ENCODE data around the gene IMMP2L.

IMMP2L gene

GRCh38 chr7:110830778-110831177 is 731.5 kb downstream of the IMMP2L start:
- no peak for DNase-seq

GRCh38 chr7:110827936-110828335 is 734.4 kb downstream of the IMMP2L start:
- DNase-seq = no peak

GRCh38 chr7:110827287-110827855 is 734.9 kb downstream of the IMMP2L start:
- DNase-seq = no peak

- DNase-seq = no peak
Measured at GRCh38 chr7:110813986-110814385, 748.3 kb downstream of the IMMP2L start.

- no peak for DNase-seq
Measured at GRCh38 chr7:110809832-110810231, 752.5 kb downstream of the IMMP2L start.

GRCh38 chr7:110808361-110808760 is 753.9 kb downstream of the IMMP2L start:
- DNase-seq = no peak

- no peak for DNase-seq
Measured at GRCh38 chr7:110804501-110804900, 757.8 kb downstream of the IMMP2L start.

GRCh38 chr7:110803602-110804143 is 758.6 kb downstream of the IMMP2L start:
- no peak for DNase-seq

- no peak for DNase-seq
Measured at GRCh38 chr7:110801502-110801901, 760.8 kb downstream of the IMMP2L start.

GRCh38 chr7:110800984-110801383 is 761.3 kb downstream of the IMMP2L start:
- no peak for DNase-seq

- DNase-seq = no peak
Measured at GRCh38 chr7:110797656-110798055, 764.6 kb downstream of the IMMP2L start.

GRCh38 chr7:110790992-110791391 is 771.3 kb downstream of the IMMP2L start:
- no peak for DNase-seq

GRCh38 chr7:110786328-110786965 is 775.8 kb downstream of the IMMP2L start:
- DNase-seq = peak; percentile 88

GRCh38 chr7:110784749-110785148 is 777.5 kb downstream of the IMMP2L start:
- no peak for DNase-seq

- DNase-seq = no peak
Measured at GRCh38 chr7:110780712-110781111, 781.6 kb downstream of the IMMP2L start.

GRCh38 chr7:110779339-110779738 is 783.0 kb downstream of the IMMP2L start:
- no peak for DNase-seq

GRCh38 chr7:110775046-110775445 is 787.2 kb downstream of the IMMP2L start:
- DNase-seq = no peak

- DNase-seq = no peak
Measured at GRCh38 chr7:110774071-110774470, 788.2 kb downstream of the IMMP2L start.

- DNase-seq = no peak
Measured at GRCh38 chr7:110772615-110773014, 789.7 kb downstream of the IMMP2L start.

GRCh38 chr7:110771717-110772116 is 790.6 kb downstream of the IMMP2L start:
- no peak for DNase-seq

- DNase-seq = no peak
Measured at GRCh38 chr7:110767550-110768110, 794.7 kb downstream of the IMMP2L start.

- DNase-seq = peak; percentile 43
Measured at GRCh38 chr7:110766864-110767263, 795.4 kb downstream of the IMMP2L start.

GRCh38 chr7:110764852-110765251 is 797.4 kb downstream of the IMMP2L start:
- DNase-seq = no peak

GRCh38 chr7:110762546-110763225 is 799.6 kb downstream of the IMMP2L start:
- peak; percentile 19 for DNase-seq

Measured in NCI-H1105 (cell line).